DND-41 (cell line): ENCODE measurements around the gene NF1.
"Not testable (repeated sequence)": the region's sequence is repeated elsewhere in the genome, so short reads cannot be mapped to it uniquely, and the experiment has no call there.

Experiments
- CTCF ChIP-seq: IDR thresholded peaks from 2 replicates; pipeline ENCODE4 v1.5.1; 2012; ENCODE audit warnings: borderline replicate concordance, low read length, moderate library complexity, mild to moderate bottlenecking; ENCODE audit not compliant: poor library complexity, severe bottlenecking; ENCODE audit errors: extremely low read depth
- EZH2 ChIP-seq: IDR thresholded peaks from 3 replicates; pipeline ENCODE4 v1.6.1; 2012; ENCODE audit warnings: borderline replicate concordance, low read depth, mild to moderate bottlenecking, moderate library complexity, low read length, inconsistent platforms; ENCODE audit not compliant: severe bottlenecking

GRCh38 chr17:31090650-31091049 lies 4.1 kb upstream of the NF1 start:
- not testable (repeated sequence) for TF ChIP-seq CTCF, EZH2
